Spleen (tissue), 11 donors: ENCODE measurements around the gene CMKLR1. TPM values are rescaled to one million over a fixed set of nuclear protein-coding genes. Genes with fewer than 3 reads are reported as not detected.

Source experiments
- DNase-seq: peaks from one replicate; pipeline ENCODE4 v3.0.0-alpha.2; 2020
- H3K27ac ChIP-seq, 8 donors: fragments of 200-600 bp; sonication (generic) in 7 of 8; 1 replicate in 4 of 8; 2 replicates in 4 of 8; pipeline versions ENCODE4 v1.5.0 to v1.8.0; 2016 to 2021; ENCODE audit warnings: inconsistent platforms in 4 of 8, mild to moderate bottlenecking in 4 of 8, moderate library complexity in 1 of 8
- H3K27me3 ChIP-seq, 7 donors: fragments of 200-600 bp; sonication (generic) in 6 of 7; replicated peaks in 1 of 7; 1 replicate in 4 of 7; 2 replicates in 3 of 7; pipeline versions ENCODE4 v1.5.0 to v1.8.0; 2016 to 2021; ENCODE audit warnings: inconsistent platforms in 3 of 7, mild to moderate bottlenecking in 1 of 7
- H3K36me3 ChIP-seq, 6 donors: fragments of 200-600 bp; sonication (generic) in 5 of 6; 1 replicate in 4 of 6; 2 replicates in 2 of 6; pipeline versions ENCODE4 v1.5.0 to v1.8.0; 2016 to 2021; ENCODE audit warnings: inconsistent platforms in 2 of 6
- H3K4me1 ChIP-seq, 6 donors: fragments of 200-600 bp; sonication (generic) in 5 of 6; 1 replicate in 3 of 6; 2 replicates in 3 of 6; pipeline versions ENCODE4 v1.5.0 to v1.8.0; 2016 to 2021; ENCODE audit warnings: inconsistent platforms in 3 of 6
- H3K4me3 ChIP-seq, 8 donors: fragments of 200-600 bp; sonication (generic) in 7 of 8; 1 replicate in 4 of 8; 2 replicates in 4 of 8; pipeline versions ENCODE4 v1.5.0 to v1.8.0; 2016 to 2021; ENCODE audit warnings: inconsistent platforms in 4 of 8, mild to moderate bottlenecking in 4 of 8, moderate library complexity in 2 of 8
- H3K9me3 ChIP-seq, 8 donors: fragments of 200-600 bp; sonication (generic) in 7 of 8; 1 replicate in 4 of 8; 2 replicates in 4 of 8; pipeline versions ENCODE4 v1.5.0 to v1.8.0; 2016 to 2021; ENCODE audit warnings: inconsistent platforms in 4 of 8
- CTCF ChIP-seq, 11 experiments: fragments of 200-600 bp in 7 of 11; fragments of 450-650 bp in 4 of 11; sonication (generic) in 4 of 11; IDR thresholded peaks in 8 of 11; conservative IDR thresholded peaks in 3 of 11; 1 replicate in 7 of 11; 2 replicates in 4 of 11; pipeline versions ENCODE4 v1.4.0 to v1.8.0; 2016 to 2021; ENCODE audit warnings: antibody characterized with exemption in 11 of 11, inconsistent platforms in 4 of 11, mild to moderate bottlenecking in 1 of 11
- POLR2A ChIP-seq, 3 donors: fragments of 450-650 bp; IDR thresholded peaks; one replicate each; pipeline ENCODE4 v1.5.1; 2017; ENCODE audit warnings: antibody characterized with exemption in 3 of 3, mild to moderate bottlenecking in 1 of 3
- POLR2AphosphoS5 ChIP-seq, 3 donors: sonication (generic); formaldehyde crosslinking; IDR thresholded peaks; one replicate each; pipeline ENCODE4 v1.5.1; 2017; ENCODE audit warnings: antibody characterized with exemption in 3 of 3
- WGBS, 5 donors: extraction: QIAGEN DNeasy Blood & Tissue Kit in 3 of 5; methylation state at CpG; one replicate each; pipeline versions ENCODE4 v1.1.5 to v1.1.7; 2013 to 2018; 5-methylcytosine and 5-hydroxymethylcytosine counted together
- intact Hi-C: fragments of 100-400 bp; cut with DNase I; formaldehyde crosslinking; loops from one replicate; pipeline ENCODE4 v1.15.0; 2023; ENCODE audit warnings: low total_unique reads
- polyA plus RNA-seq, 3 donors: library from polyadenylated mRNA; stranded (reverse); fragments of 200-250 nt; gene quantifications; one replicate each; pipeline ENCODE4 v1.2.1, GENCODE V29; 2013
- total RNA-seq, 7 donors: library from RNA; depleted of rRNA in 3 of 7; stranded (reverse); fragments of >200 nt in 3 of 7; fragmentation: NEBNext Ultra II Directional in 4 of 7; extraction: Animal tissue kit (Norgen Biotek cat#: 25700) in 4 of 7; gene quantifications; one replicate each; pipeline versions ENCODE4 v1.1.0 to v1.2.1, GENCODE V29; 2016 to 2021
- donor health status: healthy with polysubstance abuse.
- donor health status: DM: no; HTN: no; CAD: no; lungs with moderate emphysema.
- donor health status: DM: no; HTN: no; CAD: no.
- donor health status: Bipolar disorder and iron deficiency.
- donor health status: healthy.
- donor health status: DM: no; HTN: no; CAD: no.
- donor health status: DM: yes; HTN: yes; CAD: no.

Gene CMKLR1
- total and polyA plus RNA-seq, 10 donors, result 6.3 to 118 (median 75.4) TPM

- Histone ChIP-seq H3K36me3 (no peaks in the 10 kb centered on the region), H3K27ac (no peak overlapping the region), H3K27me3 (peaks cover 0 to 71% (median 0%) of the 10 kb centered on the region in 7 donors), H3K4me3 (no peak overlapping the region), H3K9me3 (no peaks in the 10 kb centered on the region), H3K4me1 (peaks cover 0 to 13% (median 0%) of the 10 kb centered on the region in 6 donors)
- intact Hi-C loops, result no loop called here
- no peak for DNase-seq
- whole genome bisulfite sequencing, 5 donors, result 8 to 32% (median 14%) methylated on average over 3 of the region's 3 CpGs
- TF ChIP-seq POLR2AphosphoS5 (IDR thresholded peaks at IDR 0.05) (no peak), CTCF (IDR thresholded peaks at IDR 0.05 in 8 of 11, conservative IDR thresholded peaks at IDR 0.05 in 3 of 11) (no peak), POLR2A (IDR thresholded peaks at IDR 0.05) (no peak)
These were observed 56.4 kb downstream of the CMKLR1 start for GRCh38 chr12:108282676-108283075.

GRCh38 chr12:108282160-108282559 lies 57.0 kb downstream of the CMKLR1 start:
- peaks cover 0 to 13% (median 0%) of the 10 kb centered on the region in 6 donors for H3K4me1 ChIP-seq
- no peaks in the 10 kb centered on the region for H3K36me3 ChIP-seq
- no peak for DNase-seq
- peaks cover 0 to 71% (median 0%) of the 10 kb centered on the region in 7 donors for H3K27me3 ChIP-seq
- no peak overlapping the region for H3K4me3 ChIP-seq
- no peak for TF ChIP-seq POLR2A (IDR thresholded peaks at IDR 0.05)
- TF ChIP-seq CTCF (IDR thresholded peaks at IDR 0.05 in 8 of 11, conservative IDR thresholded peaks at IDR 0.05 in 3 of 11), result no peak
- TF ChIP-seq POLR2AphosphoS5 (IDR thresholded peaks at IDR 0.05), result no peak
- intact Hi-C loops, result no loop called here
- WGBS, 5 donors, result 29 to 41% (median 31%) methylated on average over 2 of the region's 2 CpGs
- H3K27ac ChIP-seq, result no peak overlapping the region
- no peaks in the 10 kb centered on the region for H3K9me3 ChIP-seq

- peaks cover 0 to 7% (median 0%) of the 10 kb centered on the region in 8 donors for H3K9me3 ChIP-seq
- intact Hi-C loops, result no loop called here
- no peak for TF ChIP-seq POLR2A (IDR thresholded peaks at IDR 0.05)
- TF ChIP-seq POLR2AphosphoS5 (IDR thresholded peaks at IDR 0.05), result no peak
- no peak for TF ChIP-seq CTCF (IDR thresholded peaks at IDR 0.05 in 8 of 11, conservative IDR thresholded peaks at IDR 0.05 in 3 of 11)
- DNase-seq, result no peak
- H3K36me3 ChIP-seq, result no peaks in the 10 kb centered on the region
- H3K27me3 ChIP-seq, result peaks cover 0 to 37% (median 0%) of the 10 kb centered on the region in 7 donors
- no peak overlapping the region for H3K27ac ChIP-seq
- H3K4me1 ChIP-seq, result peaks cover 0 to 4% (median 0%) of the 10 kb centered on the region in 6 donors
- no peak overlapping the region for H3K4me3 ChIP-seq
These were observed 61.5 kb downstream of the CMKLR1 start for GRCh38 chr12:108277613-108278012.

- Histone ChIP-seq H3K27ac (no peak overlapping the region), H3K4me3 (no peak overlapping the region), H3K9me3 (peaks cover 0 to 7% (median 0%) of the 10 kb centered on the region in 8 donors), H3K36me3 (no peaks in the 10 kb centered on the region), H3K27me3 (peaks cover 0 to 5% (median 0%) of the 10 kb centered on the region in 7 donors), H3K4me1 (no peaks in the 10 kb centered on the region)
- no peak for DNase-seq
- 49 to 82% (median 77%) methylated on average over 2 of the region's 2 CpGs for WGBS, 5 donors
- intact Hi-C loops, result no loop called here
- TF ChIP-seq POLR2A (IDR thresholded peaks at IDR 0.05) (no peak), POLR2AphosphoS5 (IDR thresholded peaks at IDR 0.05) (no peak), CTCF (IDR thresholded peaks at IDR 0.05 in 8 of 11, conservative IDR thresholded peaks at IDR 0.05 in 3 of 11) (no peak)
These were observed 65.9 kb downstream of the CMKLR1 start for GRCh38 chr12:108273217-108273616.
